H9 (cell line): ENCODE data around the gene GCN1. TPM values are rescaled to one million over a fixed set of nuclear protein-coding genes. Genes with fewer than 3 reads are reported as not detected.
"Not testable (repeated sequence)": the region's sequence is repeated elsewhere in the genome, so short reads cannot be mapped to it uniquely, and the experiment has no call there.

Source experiments
- DNase-seq: peaks from one replicate; pipeline ENCODE4 v3.0.0-alpha.2; 2017
- H2AFZ ChIP-seq: one replicate; pipeline ENCODE4 v1.6.1; 2013; ENCODE audit warnings: mild to moderate bottlenecking, low read length, control low read depth, moderate library complexity
- H2AK5ac ChIP-seq: 2 replicates; pipeline ENCODE4 v1.6.1; 2013; ENCODE audit warnings: low read length, control low read depth, mixed read lengths; ENCODE audit not compliant: insufficient read length
- H2BK120ac ChIP-seq: one replicate; pipeline ENCODE4 v1.6.1; 2013; ENCODE audit warnings: low read depth, mild to moderate bottlenecking, low read length, control low read depth, inconsistent platforms; ENCODE audit not compliant: poor library complexity, severe bottlenecking
- H2BK12ac ChIP-seq: 2 replicates; pipeline ENCODE4 v1.6.1; 2013; ENCODE audit warnings: low read length, control low read depth, mixed read lengths, low read depth; ENCODE audit not compliant: insufficient read length
- H2BK15ac ChIP-seq: 2 replicates; pipeline ENCODE4 v1.6.1; 2013; ENCODE audit warnings: low read depth, low read length, control low read depth
- H2BK20ac ChIP-seq: one replicate; pipeline ENCODE4 v1.6.1; 2013; ENCODE audit warnings: low read depth, mild to moderate bottlenecking, low read length, control low read depth, inconsistent platforms; ENCODE audit not compliant: poor library complexity, severe bottlenecking
- H2BK5ac ChIP-seq: 2 replicates; pipeline ENCODE4 v1.6.1; 2013; ENCODE audit warnings: low read length, control low read depth, mixed read lengths; ENCODE audit not compliant: insufficient read length
- H3K14ac ChIP-seq: 2 replicates; pipeline ENCODE4 v1.6.1; 2013; ENCODE audit warnings: low read length, control low read depth; ENCODE audit not compliant: insufficient read depth
- H3K18ac ChIP-seq: 2 replicates; pipeline ENCODE4 v1.6.1; 2013; ENCODE audit warnings: low read depth, mild to moderate bottlenecking, mixed read lengths, low read length, control low read depth; ENCODE audit not compliant: insufficient read length
- H3K23ac ChIP-seq: 2 replicates; pipeline ENCODE4 v1.6.1; 2013; ENCODE audit warnings: low read length, control low read depth, mixed read lengths, low read depth; ENCODE audit not compliant: insufficient read length
- H3K23me2 ChIP-seq: 2 replicates; pipeline ENCODE4 v1.6.1; 2013; ENCODE audit warnings: low read depth, mild to moderate bottlenecking, mixed read lengths, low read length, control low read depth; ENCODE audit not compliant: insufficient read length, poor library complexity, severe bottlenecking
- H3K27ac ChIP-seq: 2 replicates; pipeline ENCODE4 v1.5.1; 2013; ENCODE audit warnings: low read length, control low read depth, mixed read lengths, low read depth; ENCODE audit not compliant: insufficient read length
- H3K27me3 ChIP-seq: 2 replicates; pipeline ENCODE4 v1.6.1; 2013; ENCODE audit warnings: low read length, control low read depth, inconsistent platforms; ENCODE audit not compliant: insufficient read depth
- H3K4ac ChIP-seq: 2 replicates; pipeline ENCODE4 v1.6.1; 2013; ENCODE audit warnings: low read depth, mild to moderate bottlenecking, control low read depth, inconsistent platforms, low read length, moderate library complexity
- H3K4me1 ChIP-seq: 2 replicates; pipeline ENCODE4 v1.6.1; 2013; ENCODE audit warnings: low read length, control low read depth, inconsistent platforms; ENCODE audit not compliant: insufficient read depth
- H3K4me2 ChIP-seq: 2 replicates; pipeline ENCODE4 v1.6.1; 2013; ENCODE audit warnings: low read length, control low read depth, mixed read lengths; ENCODE audit not compliant: insufficient read length, insufficient read depth
- H3K56ac ChIP-seq: 2 replicates; pipeline ENCODE4 v1.6.1; 2013; ENCODE audit warnings: low read depth, mild to moderate bottlenecking, mixed read lengths, low read length, control low read depth; ENCODE audit not compliant: insufficient read length
- H3K79me1 ChIP-seq: 2 replicates; pipeline ENCODE4 v1.6.1; 2013; ENCODE audit warnings: low read depth, mild to moderate bottlenecking, moderate library complexity, low read length, control low read depth, inconsistent platforms; ENCODE audit not compliant: insufficient read depth, poor library complexity, severe bottlenecking
- H3K79me2 ChIP-seq: 2 replicates; pipeline ENCODE4 v1.6.1; 2013; ENCODE audit warnings: low read length, control low read depth, inconsistent platforms; ENCODE audit not compliant: insufficient read depth
- H3K9ac ChIP-seq: 2 replicates; pipeline ENCODE4 v1.6.1; 2013; ENCODE audit warnings: low read length, control low read depth, mixed read lengths; ENCODE audit not compliant: insufficient read length; ENCODE audit errors: extremely low read depth
- H3K9me3 ChIP-seq: one replicate; pipeline ENCODE4 v1.6.1; 2013; ENCODE audit warnings: low read depth, low read length, inconsistent platforms; ENCODE audit not compliant: control insufficient read depth
- H3T11ph ChIP-seq: one replicate; pipeline ENCODE4 v1.6.1; 2013; ENCODE audit warnings: mild to moderate bottlenecking, low read length, control low read depth, inconsistent platforms
- H4K20me1 ChIP-seq: one replicate; pipeline ENCODE4 v1.6.1; 2013; ENCODE audit not compliant: control insufficient read depth, insufficient read length, insufficient read depth
- H4K5ac ChIP-seq: 2 replicates; pipeline ENCODE4 v1.6.1; 2013; ENCODE audit warnings: low read depth, mild to moderate bottlenecking, mixed read lengths, low read length, control low read depth; ENCODE audit not compliant: insufficient read length
- H4K8ac ChIP-seq: replicated peaks from 2 replicates; pipeline ENCODE4 v1.6.1; 2013; ENCODE audit warnings: low read length, control low read depth, mixed read lengths, low read depth; ENCODE audit not compliant: insufficient read length
- H4K91ac ChIP-seq: 2 replicates; pipeline ENCODE4 v1.6.1; 2013; ENCODE audit warnings: low read depth, mild to moderate bottlenecking, moderate library complexity, mixed read lengths, low read length, control low read depth; ENCODE audit not compliant: insufficient read length
- H3K27ac Mint-ChIP-seq, 3 experiments: 2 replicates in 2 of 3; 3 replicates in 1 of 3; pipeline ENCODE4 v1.8.0; 2020 to 2021; ENCODE audit warnings: mixed read lengths in 3 of 3, mild to moderate bottlenecking in 1 of 3, moderate library complexity in 1 of 3
- H3K27me3 Mint-ChIP-seq: 2 replicates; pipeline ENCODE4 v1.8.0; 2021; ENCODE audit warnings: low read depth, mild to moderate bottlenecking, moderate library complexity, mixed read lengths
- H3K36me3 Mint-ChIP-seq, 3 experiments: 2 replicates in 2 of 3; 3 replicates in 1 of 3; pipeline ENCODE4 v1.8.0; 2020 to 2021; ENCODE audit warnings: low read depth in 3 of 3, mixed read lengths in 3 of 3; ENCODE audit not compliant: insufficient read depth in 1 of 3
- H3K4me1 Mint-ChIP-seq, 2 experiments: 2 replicates each; pipeline ENCODE4 v1.8.0; 2020; ENCODE audit warnings: mixed read lengths in 2 of 2
- H3K4me3 Mint-ChIP-seq, 2 experiments: 2 replicates in 1 of 2; 3 replicates in 1 of 2; pipeline ENCODE4 v1.8.0; 2020 to 2021; ENCODE audit warnings: mild to moderate bottlenecking in 2 of 2, mixed read lengths in 2 of 2, moderate library complexity in 1 of 2
- H3K9me3 Mint-ChIP-seq, 2 experiments: 2 replicates in 1 of 2; 3 replicates in 1 of 2; pipeline ENCODE4 v1.8.0; 2020; ENCODE audit warnings: mild to moderate bottlenecking in 2 of 2, mixed read lengths in 2 of 2, moderate library complexity in 1 of 2
- WGBS: extraction: QIAGEN DNeasy Blood & Tissue Kit; methylation state at CpG from one replicate; pipeline ENCODE4 v1.1.7; 2013; ENCODE audit warnings: missing lambda C conversion rate, low lambda C conversion rate, mixed read lengths; ENCODE audit not compliant: insufficient read length; ENCODE audit errors: extremely low coverage; 5-methylcytosine and 5-hydroxymethylcytosine counted together
- total RNA-seq: library from RNA; stranded (reverse); gene quantifications from 2 replicates; pipeline ENCODE4 v1.2.1, GENCODE V29; 2021
- TF ChIP-seq, protein P1 (sequence below): fragments of 200-600 bp; sonication (generic); conservative IDR thresholded peaks from 3 replicates; pipeline ENCODE4 v1.8.0; 2021; ENCODE audit warnings: antibody characterized with exemption, mild to moderate bottlenecking

GCN1 gene
- total RNA-seq, 1 experiment from 2014 or later: 137 TPM

DNA sequence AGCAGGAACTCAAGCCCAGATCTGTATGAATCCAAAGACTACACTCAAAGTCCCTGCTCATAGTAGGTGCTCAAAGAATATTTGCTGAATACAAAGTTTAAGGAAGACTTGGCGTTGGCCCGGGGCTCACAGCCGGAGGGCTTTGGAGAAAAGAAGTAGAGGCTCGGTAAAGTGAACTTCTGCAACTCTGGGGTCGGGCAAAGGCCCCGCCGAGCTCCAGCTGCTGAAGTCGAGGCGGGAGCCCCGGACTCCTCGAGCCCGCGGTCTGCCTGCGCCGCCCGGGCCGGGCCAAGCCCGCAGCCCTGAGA is 335 bp downstream of the GCN1 start:
- WGBS: no CpG with 5 or more reads among the region's 18 CpGs
- Histone ChIP-seq H3K79me2 (peaks cover 16% of the 10 kb centered on the region; the same call in 1 of the 2 replicates), H3K14ac (peak overlapping the region; percentile 93), H3K9ac (peak overlapping the region; percentile 91), H4K91ac (no peak overlapping the region), H3K79me1 (peaks cover 2% of the 10 kb centered on the region), H3K9me3 (no peaks in the 10 kb centered on the region), H2BK120ac (no peak overlapping the region), H2BK5ac (no peak overlapping the region), H4K8ac (no peak overlapping the region), H2BK15ac (no peak overlapping the region), H3K56ac (no peak overlapping the region), H2AK5ac (no peak overlapping the region), H3K27ac (no peak overlapping the region), H3K4me1 (peaks cover 3% of the 10 kb centered on the region; the same call in 1 of the 2 replicates), H3K4ac (no peak overlapping the region), H2AFZ (no peak overlapping the region), H3T11ph (no peak overlapping the region), H4K20me1 (no peaks in the 10 kb centered on the region), H3K4me2 (peak overlapping the region; percentile 90), H2BK20ac (no peak overlapping the region), H3K27me3 (no peaks in the 10 kb centered on the region), H3K23me2 (peaks cover 3% of the 10 kb centered on the region), H3K18ac (peak overlapping the region; percentile 94), H3K23ac (no peak overlapping the region), H2BK12ac (no peak overlapping the region), H4K5ac (no peak overlapping the region)
- Mint-ChIP-seq H3K27ac (peak overlapping the region; percentile 80 to 91 (median 87)), H3K9me3 (no peaks in the 10 kb centered on the region), H3K4me1 (peaks cover 19% of the 10 kb centered on the region in 2 experiments), H3K36me3 (peaks cover 30 to 60% (median 41%) of the 10 kb centered on the region in 3 experiments), H3K27me3 (no peaks in the 10 kb centered on the region; the same call in 1 of the 2 replicates), H3K4me3 (peak overlapping the region; percentile 80 to 92)
- DNase-seq: no peak
- TF ChIP-seq, protein P1, sequence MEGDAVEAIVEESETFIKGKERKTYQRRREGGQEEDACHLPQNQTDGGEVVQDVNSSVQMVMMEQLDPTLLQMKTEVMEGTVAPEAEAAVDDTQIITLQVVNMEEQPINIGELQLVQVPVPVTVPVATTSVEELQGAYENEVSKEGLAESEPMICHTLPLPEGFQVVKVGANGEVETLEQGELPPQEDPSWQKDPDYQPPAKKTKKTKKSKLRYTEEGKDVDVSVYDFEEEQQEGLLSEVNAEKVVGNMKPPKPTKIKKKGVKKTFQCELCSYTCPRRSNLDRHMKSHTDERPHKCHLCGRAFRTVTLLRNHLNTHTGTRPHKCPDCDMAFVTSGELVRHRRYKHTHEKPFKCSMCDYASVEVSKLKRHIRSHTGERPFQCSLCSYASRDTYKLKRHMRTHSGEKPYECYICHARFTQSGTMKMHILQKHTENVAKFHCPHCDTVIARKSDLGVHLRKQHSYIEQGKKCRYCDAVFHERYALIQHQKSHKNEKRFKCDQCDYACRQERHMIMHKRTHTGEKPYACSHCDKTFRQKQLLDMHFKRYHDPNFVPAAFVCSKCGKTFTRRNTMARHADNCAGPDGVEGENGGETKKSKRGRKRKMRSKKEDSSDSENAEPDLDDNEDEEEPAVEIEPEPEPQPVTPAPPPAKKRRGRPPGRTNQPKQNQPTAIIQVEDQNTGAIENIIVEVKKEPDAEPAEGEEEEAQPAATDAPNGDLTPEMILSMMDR: no peak

DNA sequence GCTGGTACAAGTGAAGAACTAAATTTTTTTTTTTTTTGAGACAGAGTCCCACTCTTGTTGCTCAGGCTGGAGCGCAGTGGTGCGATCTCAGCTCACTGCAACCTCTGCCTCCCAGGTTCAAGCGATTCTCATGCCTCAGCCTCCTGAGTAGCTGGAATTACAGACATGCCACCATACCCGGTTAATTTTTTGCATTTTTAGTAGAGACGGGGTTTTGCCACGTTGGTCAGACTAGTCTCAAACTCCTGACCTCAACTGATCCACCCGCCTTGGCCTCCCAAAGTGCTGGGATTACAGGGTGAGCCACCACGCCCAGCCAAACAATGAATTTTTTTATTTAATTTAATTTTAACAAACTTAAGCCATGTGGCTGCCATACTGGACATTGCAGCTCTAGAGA is 1.2 kb downstream of the GCN1 start:
- H3K4ac ChIP-seq, H2BK120ac ChIP-seq, H3K18ac ChIP-seq, H3K27me3 ChIP-seq, H3K23me2 ChIP-seq, H3K9me3 ChIP-seq, DNase-seq, H4K5ac ChIP-seq, H2BK20ac ChIP-seq, H3K23ac ChIP-seq, H3K4me1 ChIP-seq, H2BK15ac ChIP-seq, H3K79me1 ChIP-seq, H3K9me3 Mint-ChIP-seq, H4K91ac ChIP-seq, H3K27me3 Mint-ChIP-seq, H4K8ac ChIP-seq, H2AK5ac ChIP-seq, H3K4me1 Mint-ChIP-seq, H3K27ac ChIP-seq, H4K20me1 ChIP-seq, H2BK5ac ChIP-seq, H3K56ac ChIP-seq, H2BK12ac ChIP-seq, H2AFZ ChIP-seq, H3T11ph ChIP-seq, H3K14ac ChIP-seq, H3K27ac Mint-ChIP-seq: not testable (repeated sequence)
- peak overlapping the region; percentile 80 to 92 for H3K4me3 Mint-ChIP-seq
- H3K79me2 ChIP-seq: peaks cover 16% of the 10 kb centered on the region; the same call in 1 of the 2 replicates
- peaks cover 26 to 60% (median 41%) of the 10 kb centered on the region in 3 experiments for H3K36me3 Mint-ChIP-seq
- H3K4me2 ChIP-seq: peak overlapping the region; percentile 90
- no CpG with 5 or more reads among the region's 8 CpGs for WGBS
- H3K9ac ChIP-seq: peak overlapping the region; percentile 91
